Left ventricle myocardium inferior (tissue), 1 donor: Measurements from ENCODE around the gene NEMP1. TPM values are rescaled to one million over a fixed set of nuclear protein-coding genes. Genes with fewer than 3 reads are reported as not detected.

Experiments used
- DNase-seq: peaks from one replicate; pipeline ENCODE4 v3.0.0-alpha.2; 2020
- H3K27ac ChIP-seq: fragments of 200-600 bp; replicated peaks from 2 replicates; pipeline ENCODE4 v1.8.0; 2021
- H3K27me3 ChIP-seq: fragments of 200-600 bp; 2 replicates; pipeline ENCODE4 v1.8.0; 2021; ENCODE audit warnings: low read depth
- H3K36me3 ChIP-seq: fragments of 200-600 bp; 2 replicates; pipeline ENCODE4 v1.8.0; 2021
- H3K4me1 ChIP-seq: fragments of 200-600 bp; 2 replicates; pipeline ENCODE4 v1.8.0; 2021
- H3K4me3 ChIP-seq: fragments of 200-600 bp; 2 replicates; pipeline ENCODE4 v1.8.0; 2021; ENCODE audit warnings: mild to moderate bottlenecking, moderate library complexity
- H3K9me3 ChIP-seq: fragments of 200-600 bp; replicated peaks from 2 replicates; pipeline ENCODE4 v1.8.0; 2021
- CTCF ChIP-seq: fragments of 200-600 bp; IDR thresholded peaks from 2 replicates; pipeline ENCODE4 v1.8.0; 2021; ENCODE audit warnings: antibody characterized with exemption, mild to moderate bottlenecking, borderline replicate concordance
- intact Hi-C: fragments of 100-400 bp; cut with micrococcal nuclease; formaldehyde crosslinking; loops from one replicate; pipeline ENCODE4 v1.11.0; 2022
- total RNA-seq: library from RNA; stranded (reverse); fragmentation: NEBNext Ultra II Directional; extraction: Animal tissue kit (Norgen Biotek cat#: 25700); gene quantifications from one replicate; pipeline ENCODE4 v1.2.1, GENCODE V29; 2021
- donor health status: DM: no; HTN: yes; CAD: no; lungs with severe emphysema.

NEMP1 gene
- total RNA-seq, 1 donor from 2014 or later: 3.3 TPM

- H3K4me3 ChIP-seq: no peak overlapping the region
- intact Hi-C loops: no loop called here
- no peaks in the 10 kb centered on the region for H3K36me3 ChIP-seq
- H3K4me1 ChIP-seq: no peaks in the 10 kb centered on the region
- no peak for TF ChIP-seq CTCF
- H3K9me3 ChIP-seq: no peaks in the 10 kb centered on the region
- no peak overlapping the region for H3K27ac ChIP-seq
- no peak for DNase-seq
- peaks cover 34% of the 10 kb centered on the region for H3K27me3 ChIP-seq
These were observed 37.8 kb downstream of the NEMP1 start for GRCh38 chr12:57040750-57041149.

GRCh38 chr12:57040211-57040610 is 38.4 kb downstream of the NEMP1 start:
- H3K9me3 ChIP-seq: no peaks in the 10 kb centered on the region
- H3K4me3 ChIP-seq: no peak overlapping the region
- no peak for DNase-seq
- TF ChIP-seq CTCF: no peak
- no peaks in the 10 kb centered on the region for H3K36me3 ChIP-seq
- H3K27me3 ChIP-seq: peaks cover 29% of the 10 kb centered on the region
- no peaks in the 10 kb centered on the region for H3K4me1 ChIP-seq
- no peak overlapping the region for H3K27ac ChIP-seq
- intact Hi-C loops: no loop called here

- H3K27me3 ChIP-seq: peaks cover 28% of the 10 kb centered on the region
- no peaks in the 10 kb centered on the region for H3K9me3 ChIP-seq
- no peaks in the 10 kb centered on the region for H3K36me3 ChIP-seq
- no peak for TF ChIP-seq CTCF
- no peak for DNase-seq
- intact Hi-C loops: no loop called here
- H3K27ac ChIP-seq: no peak overlapping the region
- H3K4me3 ChIP-seq: no peak overlapping the region
- H3K4me1 ChIP-seq: no peaks in the 10 kb centered on the region
These were observed 39.4 kb downstream of the NEMP1 start for GRCh38 chr12:57039016-57039798.

- no peak overlapping the region for H3K27ac ChIP-seq
These were observed 41.3 kb downstream of the NEMP1 start for GRCh38 chr12:57037264-57037663.

GRCh38 chr12:57033431-57033830 is 45.2 kb downstream of the NEMP1 start:
- DNase-seq: no peak
- no peak for TF ChIP-seq CTCF

More at GRCh38 chr12:57037264-57037663, 41.3 kb downstream of the NEMP1 start:
- no peak for DNase-seq
- Histone ChIP-seq H3K36me3 (no peaks in the 10 kb centered on the region), H3K4me1 (no peaks in the 10 kb centered on the region), H3K9me3 (no peaks in the 10 kb centered on the region), H3K27me3 (peaks cover 10% of the 10 kb centered on the region), H3K4me3 (no peak overlapping the region)
- intact Hi-C loops: no loop called here
- TF ChIP-seq CTCF: no peak

More at GRCh38 chr12:57033431-57033830, 45.2 kb downstream of the NEMP1 start:
- no peak overlapping the region for H3K27ac ChIP-seq
- H3K4me3 ChIP-seq: no peak overlapping the region
- no peaks in the 10 kb centered on the region for H3K4me1 ChIP-seq
- H3K9me3 ChIP-seq: no peaks in the 10 kb centered on the region
- intact Hi-C loops: no loop called here
- peaks cover 22% of the 10 kb centered on the region for H3K27me3 ChIP-seq
- H3K36me3 ChIP-seq: no peaks in the 10 kb centered on the region
